Measurements from ENCODE around the gene HIGD2B.
"Not testable (repeated sequence)": the region's sequence is repeated elsewhere in the genome, so short reads cannot be mapped to it uniquely, and the experiment has no call there.

The HIGD2B gene

GRCh38 chr15:72727154-72727553, 41.2 kb upstream of the HIGD2B start:
- no peak overlapping the region for H3K4me3 ChIP-seq (ENCODE audit: low read depth, low read length)
- no peak for DNase-seq (ENCODE audit: low read depth)
- no peak for TF ChIP-seq CTCF (IDR thresholded peaks at IDR 0.05; ENCODE audit: insufficient read depth, low read depth, low read length, missing control alignments)

DNA sequence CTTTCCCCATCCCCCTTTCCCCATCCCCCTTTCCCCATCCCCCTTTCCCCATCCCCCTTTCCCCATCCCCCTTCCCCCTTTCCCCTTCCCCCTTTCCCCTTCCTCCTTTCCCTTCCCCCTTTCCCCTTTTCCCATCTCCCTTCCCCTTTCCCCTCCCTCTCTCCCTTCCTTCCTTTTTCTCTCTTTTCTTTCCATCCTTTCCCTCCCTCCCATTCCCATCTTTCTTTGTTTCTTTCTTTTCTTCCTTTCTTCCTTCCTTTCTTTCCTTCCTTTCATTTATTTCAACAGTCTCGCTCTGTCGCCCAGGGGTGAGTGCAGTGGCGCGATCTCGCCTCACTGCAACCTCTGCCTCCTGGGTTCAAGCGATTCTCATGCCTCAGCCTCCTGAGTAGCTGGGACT, 39.9 kb upstream of the HIGD2B start:
- not testable (repeated sequence) for H3K4me3 ChIP-seq (ENCODE audit: low read depth, low read length); DNase-seq (ENCODE audit: low read depth)

DNA sequence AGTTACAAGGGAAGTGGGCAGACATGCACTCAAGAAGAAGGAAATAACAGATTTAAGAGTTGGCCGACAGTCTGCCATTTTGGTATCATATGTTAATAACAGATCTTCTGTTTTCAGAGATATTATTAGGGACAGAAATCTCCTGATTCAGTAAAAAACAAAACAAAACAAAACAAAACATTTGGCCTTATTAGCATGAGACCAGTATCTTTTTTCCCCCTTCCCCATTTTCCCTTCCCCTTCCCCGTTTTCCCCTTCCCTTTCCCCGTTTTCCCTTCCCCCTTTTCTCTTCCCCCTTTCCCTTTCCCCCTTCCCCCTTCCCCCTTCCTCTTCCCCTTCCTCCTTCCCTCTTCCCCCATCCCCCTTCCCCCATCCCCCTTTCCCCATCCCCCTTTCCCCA, 39.5 kb upstream of the HIGD2B start:
- no peak for TF ChIP-seq CTCF (IDR thresholded peaks at IDR 0.05; ENCODE audit: insufficient read depth, low read depth, low read length, missing control alignments)
- no peak overlapping the region for H3K4me3 ChIP-seq (ENCODE audit: low read depth, low read length)
- DNase-seq (ENCODE audit: low read depth), result no peak

GRCh38 chr15:72724028-72724427, 38.0 kb upstream of the HIGD2B start:
- no peak for DNase-seq (ENCODE audit: low read depth)
- H3K4me3 ChIP-seq (ENCODE audit: low read depth, low read length), result no peak overlapping the region
- no peak for TF ChIP-seq CTCF (IDR thresholded peaks at IDR 0.05; ENCODE audit: insufficient read depth, low read depth, low read length, missing control alignments)

DNA sequence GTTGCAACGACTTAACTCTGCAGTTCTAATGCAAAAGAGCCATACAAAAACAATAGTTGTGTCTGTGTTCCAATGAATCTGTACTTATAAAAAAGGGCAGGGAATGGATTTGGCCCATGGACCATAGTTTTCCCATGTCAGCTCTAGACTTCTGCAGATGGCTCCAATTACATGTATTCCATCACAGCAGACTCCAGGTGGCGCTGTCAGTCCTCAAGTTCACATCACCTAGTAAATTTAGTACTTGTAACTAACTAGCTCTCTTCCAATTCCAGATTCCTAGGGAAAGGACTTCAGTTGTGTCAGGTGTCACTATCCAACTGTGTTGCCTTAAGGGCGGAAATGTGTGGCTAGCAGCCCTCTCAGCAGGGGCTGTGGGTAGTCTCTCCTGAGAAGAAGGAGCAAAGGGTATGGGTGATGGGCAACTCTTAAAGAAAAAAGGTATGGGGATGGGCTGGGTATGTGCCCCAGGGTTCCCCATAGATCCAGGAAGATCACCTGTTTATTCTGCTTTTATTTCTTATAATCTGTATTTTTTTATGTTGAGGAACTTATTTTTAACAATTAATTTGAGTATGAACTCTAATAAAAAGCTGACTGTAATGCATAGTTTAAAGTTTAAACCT, 36.2 kb upstream of the HIGD2B start:
- no peak overlapping the region for H3K4me3 ChIP-seq (ENCODE audit: low read depth, low read length)
- peak; percentile 81 for TF ChIP-seq CTCF (IDR thresholded peaks at IDR 0.05; ENCODE audit: insufficient read depth, low read depth, low read length, missing control alignments)
- peak; percentile 82 for DNase-seq (ENCODE audit: low read depth)

- DNase-seq (ENCODE audit: low read depth), result not testable (repeated sequence)
Observed at GRCh38 chr15:72708551-72709303, 22.7 kb upstream of the HIGD2B start.

GRCh38 chr15:72706266-72706665, 20.3 kb upstream of the HIGD2B start:
- no peak for TF ChIP-seq CTCF (IDR thresholded peaks at IDR 0.05; ENCODE audit: insufficient read depth, low read depth, low read length, missing control alignments)
- no peak for DNase-seq (ENCODE audit: low read depth)
- H3K4me3 ChIP-seq (ENCODE audit: low read depth, low read length), result no peak overlapping the region

More at GRCh38 chr15:72708551-72709303, 22.7 kb upstream of the HIGD2B start:
- not testable (repeated sequence) for H3K4me3 ChIP-seq (ENCODE audit: low read depth, low read length)

- no peak for DNase-seq (ENCODE audit: low read depth)
- H3K4me3 ChIP-seq (ENCODE audit: low read depth, low read length), result no peak overlapping the region
- TF ChIP-seq CTCF (IDR thresholded peaks at IDR 0.05; ENCODE audit: insufficient read depth, low read depth, low read length, missing control alignments), result no peak
Observed at GRCh38 chr15:72700076-72700475, 14.1 kb upstream of the HIGD2B start.
